Esophagus (tissue), 2 donors: ENCODE data around the gene SNTA1. TPM values are rescaled to one million over a fixed set of nuclear protein-coding genes. Genes with fewer than 3 reads are reported as not detected.

Experiments used
- H3K27ac ChIP-seq, 2 donors: one replicate each; pipeline ENCODE4 v1.5.1; 2013; ENCODE audit warnings: low read depth in 2 of 2, mild to moderate bottlenecking in 2 of 2, inconsistent platforms in 1 of 2, low read length in 1 of 2, moderate library complexity in 1 of 2
- H3K27me3 ChIP-seq, 2 donors: one replicate each; pipeline ENCODE4 v1.6.1; 2013; ENCODE audit warnings: low read length in 2 of 2, control low read depth in 1 of 2, mild to moderate bottlenecking in 1 of 2; ENCODE audit not compliant: insufficient read depth in 2 of 2, control insufficient read depth in 1 of 2
- H3K36me3 ChIP-seq, 2 donors: one replicate each; pipeline ENCODE4 v1.6.1; 2013; ENCODE audit warnings: low read length in 1 of 2; ENCODE audit not compliant: control insufficient read depth in 2 of 2, insufficient read depth in 2 of 2
- H3K4me1 ChIP-seq, 2 donors: one replicate each; pipeline ENCODE4 v1.6.1; 2013; ENCODE audit warnings: low read length in 1 of 2; ENCODE audit not compliant: control insufficient read depth in 2 of 2, insufficient read depth in 2 of 2
- H3K4me3 ChIP-seq, 2 donors: one replicate each; pipeline ENCODE4 v1.5.1; 2013; ENCODE audit warnings: low read length in 2 of 2, mild to moderate bottlenecking in 2 of 2, low read depth in 1 of 2, moderate library complexity in 1 of 2
- H3K9me3 ChIP-seq, 2 donors: one replicate each; pipeline ENCODE4 v1.6.1; 2013; ENCODE audit warnings: mild to moderate bottlenecking in 2 of 2, low read depth in 1 of 2, low read length in 1 of 2, moderate library complexity in 1 of 2; ENCODE audit not compliant: control insufficient read depth in 2 of 2, insufficient read depth in 1 of 2
- WGBS, 2 donors: extraction: QIAGEN DNeasy Blood & Tissue Kit; methylation state at CpG; one replicate each; pipeline ENCODE4 v1.1.7; 2013; 5-methylcytosine and 5-hydroxymethylcytosine counted together
- polyA plus RNA-seq, 2 donors: library from polyadenylated mRNA; stranded (reverse); fragments of 200-250 nt; gene quantifications; one replicate each; pipeline ENCODE4 v1.2.3, GENCODE V29; 2013
- donor health status: healthy with polysubstance abuse.
- donor health status: Bipolar disorder and iron deficiency.

SNTA1 gene
- polyA plus RNA-seq, 2 donors = 6.1 to 10.9 TPM

DNA sequence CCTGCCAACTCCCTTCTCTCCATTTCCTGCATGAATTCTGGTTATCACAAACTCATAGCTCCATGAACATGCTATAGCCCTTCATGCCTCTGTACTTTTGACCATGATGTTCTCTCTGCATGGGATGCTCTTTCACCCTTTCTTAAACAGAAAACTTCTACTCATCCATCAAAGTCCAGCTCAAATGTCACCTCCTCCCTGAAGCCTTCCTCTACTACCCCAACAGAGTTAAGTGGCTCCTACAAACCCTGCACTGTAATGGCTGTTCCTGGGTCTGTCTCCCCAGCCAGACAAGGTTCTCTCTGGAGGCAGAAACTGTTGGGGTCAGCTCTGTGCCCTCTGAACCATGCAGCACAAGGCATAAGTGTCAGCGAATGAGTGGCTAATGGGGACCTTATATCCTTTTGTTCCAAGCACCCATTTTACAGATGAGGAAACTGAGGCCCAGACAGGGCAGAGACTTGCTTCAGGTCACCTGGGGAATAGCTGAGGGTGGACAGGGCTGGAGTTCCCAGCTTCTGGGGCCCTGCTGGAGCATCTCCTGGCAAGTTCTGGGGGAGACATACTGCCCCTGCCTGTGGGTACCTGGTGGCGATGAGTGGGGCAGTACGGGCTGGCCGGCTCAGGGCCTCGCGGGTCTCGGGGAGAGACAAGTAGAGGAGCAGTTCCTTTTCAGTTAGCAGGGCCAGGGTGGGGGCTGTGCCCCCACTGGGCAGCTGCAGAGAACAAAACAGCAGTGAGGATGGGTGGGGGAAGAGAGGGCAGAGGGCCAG, 31.7 kb downstream of the SNTA1 start:
- Histone ChIP-seq H3K36me3 (peaks cover 0 to 27% of the 10 kb centered on the region in 2 donors), H3K27ac (no peak overlapping the region)
- WGBS, 2 donors = 94 to 96% methylated on average over 7 of the region's 7 CpGs

DNA sequence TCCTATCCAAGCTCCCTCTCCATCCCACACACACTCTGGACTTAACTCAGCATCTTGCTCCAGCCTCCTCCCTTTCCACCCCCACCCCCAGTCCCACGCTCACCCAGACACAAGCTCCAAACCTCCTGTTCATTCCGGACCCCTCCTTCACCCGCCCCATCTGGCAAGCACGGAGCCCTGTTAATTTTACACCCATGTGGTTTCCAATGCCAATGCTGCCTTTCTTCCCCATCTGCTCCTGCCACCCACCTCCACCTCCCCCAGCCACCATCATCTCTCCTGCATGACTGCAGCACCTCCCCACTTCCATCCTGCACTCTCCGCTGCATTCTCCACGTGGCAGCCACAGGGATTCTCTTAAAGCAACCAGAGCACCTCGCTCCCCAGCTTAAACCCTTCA, 32.3 kb downstream of the SNTA1 start:
- Histone ChIP-seq H3K4me3 (no peak overlapping the region), H3K9me3 (no peaks in the 10 kb centered on the region), H3K27ac (no peak overlapping the region), H3K4me1 (no peaks in the 10 kb centered on the region), H3K36me3 (peaks cover 0 to 26% of the 10 kb centered on the region in 2 donors), H3K27me3 (no peaks in the 10 kb centered on the region)
- 89% methylated on average over 7 of the region's 7 CpGs for WGBS, 2 donors

More for the DNA sequence above, 31.7 kb downstream of the SNTA1 start:
- H3K9me3 ChIP-seq = no peaks in the 10 kb centered on the region
- no peaks in the 10 kb centered on the region for H3K27me3 ChIP-seq
- no peak overlapping the region for H3K4me3 ChIP-seq
- no peaks in the 10 kb centered on the region for H3K4me1 ChIP-seq

DNA sequence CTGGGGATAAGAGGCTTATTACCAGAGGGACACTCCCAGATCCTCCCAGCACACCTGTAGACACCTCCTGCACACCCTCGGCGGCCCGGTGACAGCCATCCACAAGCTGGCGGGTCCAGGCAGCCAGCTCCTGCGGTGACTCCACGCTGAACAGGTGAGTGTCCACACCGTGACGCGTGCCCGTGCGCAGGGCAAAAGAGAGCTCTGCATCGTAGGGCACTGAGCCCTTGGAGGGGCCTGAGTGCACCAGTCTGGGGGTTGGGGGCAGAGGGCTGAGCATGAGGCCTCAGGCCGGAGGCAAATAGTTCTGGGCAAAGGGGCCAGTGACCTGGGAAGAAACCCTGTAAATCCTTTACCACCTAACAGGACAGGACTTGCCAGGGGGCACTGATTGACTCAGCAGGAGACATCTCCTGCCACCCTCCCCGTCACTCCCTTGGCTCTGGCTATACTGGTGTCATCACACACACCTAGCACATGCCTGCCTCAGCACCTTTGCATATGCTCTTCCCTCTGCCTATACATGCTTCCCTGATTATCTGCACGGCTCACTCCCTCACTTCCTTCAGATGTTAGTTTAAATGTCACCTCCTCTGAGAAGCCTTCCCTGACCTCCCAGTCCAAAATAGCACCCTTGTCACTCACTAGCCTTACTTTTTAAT, 33.4 kb downstream of the SNTA1 start:
- H3K4me1 ChIP-seq = no peaks in the 10 kb centered on the region
- H3K4me3 ChIP-seq = no peak overlapping the region
- peaks cover 0 to 25% of the 10 kb centered on the region in 2 donors for H3K36me3 ChIP-seq
- no peaks in the 10 kb centered on the region for H3K27me3 ChIP-seq
- H3K27ac ChIP-seq = no peak overlapping the region
- no peaks in the 10 kb centered on the region for H3K9me3 ChIP-seq
- WGBS, 2 donors = 92 to 94% methylated on average over 15 of the region's 15 CpGs

- WGBS, 2 donors = 78 to 79% methylated on average over 17 to 18 of the region's 18 CpGs
- H3K36me3 ChIP-seq = peaks cover 0 to 25% of the 10 kb centered on the region in 2 donors
Measured at GRCh38 chr20:33408716-33409654, 34.6 kb downstream of the SNTA1 start.

DNA sequence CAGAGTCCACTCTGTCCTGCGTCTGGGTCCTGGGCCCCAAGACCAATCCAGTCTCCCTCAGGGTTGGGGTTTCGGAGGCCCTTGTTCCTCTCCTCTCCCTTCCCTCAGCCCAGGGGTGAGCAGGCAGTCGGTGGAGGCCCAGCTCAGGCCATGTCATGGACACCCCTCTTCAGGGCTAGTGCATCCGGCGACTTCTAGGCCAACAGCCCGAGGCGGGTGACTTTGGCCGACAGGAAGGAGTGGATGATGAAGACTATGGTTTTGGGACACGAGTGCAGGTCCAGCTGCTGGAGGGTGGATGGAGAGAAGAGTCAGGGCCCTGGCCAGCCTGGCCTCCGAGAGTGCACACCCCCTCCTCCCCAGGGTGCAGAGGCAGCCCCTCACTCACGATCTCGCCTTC, 35.2 kb downstream of the SNTA1 start:
- WGBS, 2 donors = 88 to 90% methylated on average over 12 of the region's 12 CpGs
- Histone ChIP-seq H3K4me3 (no peak overlapping the region), H3K36me3 (peaks cover 0 to 25% of the 10 kb centered on the region in 2 donors), H3K27ac (no peak overlapping the region), H3K4me1 (no peaks in the 10 kb centered on the region), H3K9me3 (no peaks in the 10 kb centered on the region), H3K27me3 (no peaks in the 10 kb centered on the region)

More at GRCh38 chr20:33408716-33409654, 34.6 kb downstream of the SNTA1 start:
- no peak overlapping the region for H3K27ac ChIP-seq
- no peak overlapping the region for H3K4me3 ChIP-seq
- no peaks in the 10 kb centered on the region for H3K27me3 ChIP-seq
- H3K9me3 ChIP-seq = no peaks in the 10 kb centered on the region
- no peaks in the 10 kb centered on the region for H3K4me1 ChIP-seq

- 60 to 71% methylated on average over 4 of the region's 4 CpGs for WGBS, 2 donors
- H3K36me3 ChIP-seq = peaks cover 0 to 25% of the 10 kb centered on the region in 2 donors
- no peaks in the 10 kb centered on the region for H3K4me1 ChIP-seq
- H3K27me3 ChIP-seq = no peaks in the 10 kb centered on the region
- no peak overlapping the region for H3K27ac ChIP-seq
- H3K9me3 ChIP-seq = no peaks in the 10 kb centered on the region
- no peak overlapping the region for H3K4me3 ChIP-seq
Measured at GRCh38 chr20:33407796-33408195, 35.8 kb downstream of the SNTA1 start.

- no peaks in the 10 kb centered on the region for H3K27me3 ChIP-seq
- H3K36me3 ChIP-seq = peaks cover 0 to 21% of the 10 kb centered on the region in 2 donors
- no peaks in the 10 kb centered on the region for H3K4me1 ChIP-seq
- no peak overlapping the region for H3K4me3 ChIP-seq
- WGBS, 2 donors = 43 to 52% methylated on average over 1 of the region's 1 CpG
- peak overlapping the region in 1 of 2 donors; percentile 6 for H3K27ac ChIP-seq
- no peaks in the 10 kb centered on the region for H3K9me3 ChIP-seq
Measured at GRCh38 chr20:33407251-33407650, 36.3 kb downstream of the SNTA1 start.

DNA sequence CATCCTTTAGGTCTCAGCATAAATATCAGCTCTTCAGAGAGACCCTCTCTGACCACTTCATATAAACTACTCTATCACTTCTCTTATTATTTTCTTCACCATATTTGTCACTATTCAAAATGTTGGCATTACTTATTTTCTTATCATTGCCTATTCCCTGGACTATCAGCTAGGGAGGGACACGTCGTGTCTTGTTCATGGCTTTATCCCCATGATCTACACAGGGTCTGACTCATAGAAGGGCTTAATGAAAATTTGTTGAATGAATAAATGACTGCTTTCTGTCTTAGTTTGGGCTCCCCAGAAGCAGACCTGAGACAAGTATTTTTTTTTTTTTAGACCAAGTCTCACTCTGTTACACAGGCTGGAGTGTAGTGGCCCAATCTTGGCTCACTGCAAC, 39.3 kb downstream of the SNTA1 start:
- Histone ChIP-seq H3K27me3 (no peaks in the 10 kb centered on the region), H3K4me3 (no peak overlapping the region), H3K36me3 (peaks cover 0 to 11% of the 10 kb centered on the region in 2 donors), H3K27ac (no peak overlapping the region), H3K9me3 (no peaks in the 10 kb centered on the region), H3K4me1 (peaks cover 2 to 6% of the 10 kb centered on the region in 2 donors)
- WGBS, 2 donors = 56 to 71% methylated on average over 2 of the region's 2 CpGs

- no peaks in the 10 kb centered on the region for H3K27me3 ChIP-seq
- no peak overlapping the region for H3K27ac ChIP-seq
- no peaks in the 10 kb centered on the region for H3K9me3 ChIP-seq
- peak overlapping the region; percentile 29 to 93 for H3K4me3 ChIP-seq
- H3K36me3 ChIP-seq = no peaks in the 10 kb centered on the region
- 47 to 48% methylated on average over 8 of the region's 8 CpGs for WGBS, 2 donors
- H3K4me1 ChIP-seq = peaks cover 2 to 6% of the 10 kb centered on the region in 2 donors
Measured at GRCh38 chr20:33401921-33402369, 41.6 kb downstream of the SNTA1 start.
